Loucy (cell line): Measurements from ENCODE around the gene TCTN2.

Experiments used
- H2AFZ ChIP-seq: fragments of 200-600 bp; sonication (generic); 2 replicates; pipeline ENCODE4 v1.6.0; 2016; ENCODE audit warnings: antibody characterized with exemption, mild to moderate bottlenecking, low read length, moderate library complexity
- H3F3A ChIP-seq: fragments of 200-600 bp; 2 replicates; pipeline ENCODE4 v1.6.0; 2016; ENCODE audit warnings: antibody characterized with exemption, low read depth, mild to moderate bottlenecking
- H3K27me3 ChIP-seq: fragments of 200-600 bp; sonication (generic); 2 replicates; pipeline ENCODE4 v1.6.1; 2014; ENCODE audit warnings: low read length, mild to moderate bottlenecking; ENCODE audit not compliant: insufficient read depth, poor library complexity, severe bottlenecking
- H3K36me3 ChIP-seq: fragments of 200-600 bp; sonication (generic); 2 replicates; pipeline ENCODE4 v1.6.1; 2016; ENCODE audit warnings: low read length; ENCODE audit not compliant: insufficient read depth
- H3K4me1 ChIP-seq: fragments of 200-600 bp; sonication (generic); 2 replicates; pipeline ENCODE4 v1.5.1; 2014; ENCODE audit warnings: low read length, mild to moderate bottlenecking; ENCODE audit not compliant: insufficient read depth, poor library complexity, severe bottlenecking
- H3K4me2 ChIP-seq: fragments of 200-600 bp; sonication (generic); 2 replicates; pipeline ENCODE4 v1.6.0; 2014; ENCODE audit warnings: antibody characterized with exemption, low read length, low read depth, mild to moderate bottlenecking; ENCODE audit not compliant: poor library complexity, severe bottlenecking
- H3K4me3 ChIP-seq: fragments of 200-600 bp; sonication (generic); 2 replicates; pipeline ENCODE4 v1.5.1; 2014; ENCODE audit warnings: low read length, mild to moderate bottlenecking, mixed read lengths; ENCODE audit not compliant: poor library complexity, severe bottlenecking
- H3K79me2 ChIP-seq: fragments of 200-600 bp; sonication (generic); 2 replicates; pipeline ENCODE4 v1.6.1; 2014; ENCODE audit warnings: low read length; ENCODE audit not compliant: insufficient read depth
- H3K9ac ChIP-seq: fragments of 200-600 bp; sonication (generic); 2 replicates; pipeline ENCODE4 v1.6.0; 2014; ENCODE audit warnings: mild to moderate bottlenecking, low read depth, low read length, moderate library complexity; ENCODE audit not compliant: poor library complexity, severe bottlenecking
- H3K9me2 ChIP-seq: fragments of 200-600 bp; sonication (generic); replicated peaks from 2 replicates; pipeline ENCODE4 v1.6.1; 2016; ENCODE audit warnings: low read depth, low read length, mixed read lengths
- H3K9me3 ChIP-seq: fragments of 200-600 bp; sonication (generic); 2 replicates; pipeline ENCODE4 v1.6.1; 2014; ENCODE audit warnings: mild to moderate bottlenecking, antibody characterized with exemption, low read length, low read depth; ENCODE audit not compliant: insufficient read depth
- H4K20me1 ChIP-seq: fragments of 200-600 bp; sonication (generic); 2 replicates; pipeline ENCODE4 v1.6.0; 2014; ENCODE audit warnings: antibody characterized with exemption, low read length, mild to moderate bottlenecking; ENCODE audit not compliant: insufficient read depth, poor library complexity, severe bottlenecking
- CTCF ChIP-seq: fragments of 200-600 bp; sonication (generic); conservative IDR thresholded peaks from 2 replicates; pipeline ENCODE4 v1.5.1; 2014; ENCODE audit warnings: mild to moderate bottlenecking, antibody characterized with exemption, low read length
- EZH2phosphoT487 ChIP-seq: fragments of 200-600 bp; IDR thresholded peaks from 2 replicates; pipeline ENCODE4 v1.6.1; 2018; ENCODE audit warnings: antibody characterized with exemption, mild to moderate bottlenecking, moderate library complexity, borderline replicate concordance

The TCTN2 gene

GRCh38 chr12:123705935-123706334 is 35.0 kb downstream of the TCTN2 start:
- H4K20me1 ChIP-seq: no peaks in the 10 kb centered on the region
- H3K4me3 ChIP-seq: no peak overlapping the region
- no peaks in the 10 kb centered on the region for H3K79me2 ChIP-seq
- no peaks in the 10 kb centered on the region for H3K9me2 ChIP-seq
- H3K4me2 ChIP-seq: no peak overlapping the region
- no peak overlapping the region for H3K9ac ChIP-seq
- no peaks in the 10 kb centered on the region for H3K27me3 ChIP-seq
- H3K9me3 ChIP-seq: no peaks in the 10 kb centered on the region
- no peaks in the 10 kb centered on the region for H3K36me3 ChIP-seq
- H3F3A ChIP-seq: no peaks in the 10 kb centered on the region
- H3K4me1 ChIP-seq: no peaks in the 10 kb centered on the region
- H2AFZ ChIP-seq: no peak overlapping the region
- TF ChIP-seq CTCF: no peak
- TF ChIP-seq EZH2phosphoT487: no peak

GRCh38 chr12:123707466-123707865 is 36.6 kb downstream of the TCTN2 start:
- Histone ChIP-seq H3K4me1 (no peaks in the 10 kb centered on the region), H3K4me2 (no peak overlapping the region), H4K20me1 (peaks cover 1% of the 10 kb centered on the region), H3K36me3 (no peaks in the 10 kb centered on the region), H3K9ac (no peak overlapping the region), H3F3A (no peaks in the 10 kb centered on the region), H3K27me3 (no peaks in the 10 kb centered on the region), H3K79me2 (peaks cover 3% of the 10 kb centered on the region), H3K4me3 (no peak overlapping the region), H2AFZ (no peak overlapping the region), H3K9me3 (no peaks in the 10 kb centered on the region), H3K9me2 (no peaks in the 10 kb centered on the region)
- TF ChIP-seq CTCF: no peak
- TF ChIP-seq EZH2phosphoT487: no peak

- Histone ChIP-seq H3F3A (no peaks in the 10 kb centered on the region), H3K4me2 (peak overlapping the region; percentile 83), H3K9me2 (no peaks in the 10 kb centered on the region), H3K9ac (peak overlapping the region; percentile 90), H3K9me3 (no peaks in the 10 kb centered on the region), H3K4me1 (peaks cover 27% of the 10 kb centered on the region), H4K20me1 (peaks cover 25% of the 10 kb centered on the region), H3K79me2 (peaks cover 31% of the 10 kb centered on the region), H3K27me3 (no peaks in the 10 kb centered on the region), H3K36me3 (no peaks in the 10 kb centered on the region), H2AFZ (peak overlapping the region; percentile 85), H3K4me3 (peak overlapping the region; percentile 93)
- TF ChIP-seq CTCF: no peak
- no peak for TF ChIP-seq EZH2phosphoT487
Measured at GRCh38 chr12:123712780-123713319, 41.9 kb downstream of the TCTN2 start.
